ENCODE measurements around the gene LIPK.
"Not testable (repeated sequence)": the region's sequence is repeated elsewhere in the genome, so short reads cannot be mapped to it uniquely, and the experiment has no call there.

The LIPK gene

GRCh38 chr10:88661018-88661417 lies 45.0 kb upstream of the LIPK start:
- no peaks in the 10 kb centered on the region for H4K20me1 ChIP-seq (ENCODE audit: insufficient read depth, low read length)
- no peaks in the 10 kb centered on the region for H3K27me3 ChIP-seq (ENCODE audit: low read depth, low read length)
- no peak overlapping the region for H3K4me2 ChIP-seq (ENCODE audit: low read length)
- H3K9me3 ChIP-seq (ENCODE audit: insufficient read depth, low read length): no peaks in the 10 kb centered on the region
- H3K9ac ChIP-seq (ENCODE audit: low read length): no peak overlapping the region
- no peaks in the 10 kb centered on the region for H3K79me2 ChIP-seq (ENCODE audit: low read length)
- peaks cover 11% of the 10 kb centered on the region for H3K4me1 ChIP-seq (ENCODE audit: low read length)
- H3K36me3 ChIP-seq (replicated peaks; ENCODE audit: low read depth, low read length): no peaks in the 10 kb centered on the region
- no peak overlapping the region for H3K4me3 ChIP-seq (ENCODE audit: low read length)
- no peak overlapping the region for H3K27ac ChIP-seq (ENCODE audit: low read length)
- H2AFZ ChIP-seq (ENCODE audit: low read depth, low read length): no peak overlapping the region
- TF ChIP-seq CTCF (IDR thresholded peaks at IDR 0.05; ENCODE audit: low read depth, low read length) (no peak), EZH2phosphoT487 (IDR thresholded peaks at IDR 0.05; ENCODE audit: low read depth) (no peak)

GRCh38 chr10:88661577-88661976 lies 44.5 kb upstream of the LIPK start:
- Histone ChIP-seq H3K79me2 (ENCODE audit: low read length) (no peaks in the 10 kb centered on the region), H2AFZ (ENCODE audit: low read depth, low read length) (no peak overlapping the region), H3K9me3 (ENCODE audit: insufficient read depth, low read length) (no peaks in the 10 kb centered on the region), H3K36me3 (replicated peaks; ENCODE audit: low read depth, low read length) (no peaks in the 10 kb centered on the region), H4K20me1 (ENCODE audit: insufficient read depth, low read length) (no peaks in the 10 kb centered on the region), H3K4me3 (ENCODE audit: low read length) (no peak overlapping the region), H3K27ac (ENCODE audit: low read length) (no peak overlapping the region), H3K4me2 (ENCODE audit: low read length) (no peak overlapping the region; the same call in 1 of the 2 replicates), H3K4me1 (ENCODE audit: low read length) (peaks cover 11% of the 10 kb centered on the region), H3K9ac (ENCODE audit: low read length) (no peak overlapping the region), H3K27me3 (ENCODE audit: low read depth, low read length) (no peaks in the 10 kb centered on the region)
- no peak for TF ChIP-seq EZH2phosphoT487 (IDR thresholded peaks at IDR 0.05; ENCODE audit: low read depth)
- TF ChIP-seq CTCF (IDR thresholded peaks at IDR 0.05; ENCODE audit: low read depth, low read length): no peak

DNA sequence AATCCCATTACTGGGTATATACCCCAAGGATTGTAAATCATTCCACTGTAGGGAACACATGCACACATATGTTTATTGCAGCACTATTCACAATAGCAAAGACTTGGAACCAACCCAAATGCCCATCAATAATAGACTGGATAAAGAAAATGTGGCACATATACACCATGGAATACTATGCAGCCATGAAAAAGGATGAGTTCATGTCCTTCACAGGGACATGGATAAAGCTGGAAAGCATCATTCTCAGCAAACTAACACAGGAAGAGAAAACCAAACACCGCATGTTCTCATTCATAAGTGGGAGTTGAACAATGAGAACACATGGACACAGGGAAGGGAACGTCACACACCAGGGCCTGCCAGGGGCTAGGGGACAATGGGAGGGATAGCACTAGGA lies 42.9 kb upstream of the LIPK start:
- H3K27me3 ChIP-seq (ENCODE audit: low read depth, low read length): not testable (repeated sequence)

DNA sequence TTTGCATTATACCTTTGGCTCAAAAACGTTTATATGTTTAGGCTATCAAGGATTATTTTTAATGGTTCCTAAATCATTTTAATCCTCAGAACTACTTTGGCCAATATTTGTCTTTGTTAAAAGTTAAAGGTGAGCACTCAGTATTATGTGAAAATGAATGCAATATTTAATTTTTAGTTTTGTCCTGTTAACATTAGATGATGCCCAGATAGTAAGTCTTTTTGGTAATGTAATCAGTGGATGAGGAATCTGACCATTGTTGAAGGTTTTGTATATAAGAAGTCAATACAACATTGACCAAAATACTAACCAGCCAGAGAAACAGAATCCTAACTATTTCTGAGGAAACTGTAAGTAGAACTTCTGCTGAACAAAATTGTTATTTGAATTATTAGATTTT lies 41.9 kb upstream of the LIPK start, which contains the start of gene LIPF:
Gene LIPF (plus strand): TSS at position 301 of the 400 bp plus-strand sequence. CDS start 2,856 bp downstream, outside the sequence.
- Histone ChIP-seq H3K36me3 (replicated peaks; ENCODE audit: low read depth, low read length) (no peaks in the 10 kb centered on the region), H3K27me3 (ENCODE audit: low read depth, low read length) (no peaks in the 10 kb centered on the region), H3K4me1 (ENCODE audit: low read length) (peaks cover 11% of the 10 kb centered on the region), H2AFZ (ENCODE audit: low read depth, low read length) (no peak within 1 kb of the TSS), H3K9me3 (ENCODE audit: insufficient read depth, low read length) (no peaks in the 10 kb centered on the region), H3K27ac (ENCODE audit: low read length) (no peak within 1 kb of the TSS), H3K79me2 (ENCODE audit: low read length) (no peaks in the 10 kb centered on the region), H4K20me1 (ENCODE audit: insufficient read depth, low read length) (no peaks in the 10 kb centered on the region), H3K9ac (ENCODE audit: low read length) (no peak within 1 kb of the TSS), H3K4me3 (ENCODE audit: low read length) (no peak within 1 kb of the TSS), H3K4me2 (ENCODE audit: low read length) (no peak within 1 kb of the TSS)
- TF ChIP-seq CTCF (IDR thresholded peaks at IDR 0.05; ENCODE audit: low read depth, low read length) (no peak), EZH2phosphoT487 (IDR thresholded peaks at IDR 0.05; ENCODE audit: low read depth) (no peak)

More for the DNA sequence above, 42.9 kb upstream of the LIPK start:
- not testable (repeated sequence) for H3K27ac ChIP-seq (ENCODE audit: low read length); H3K79me2 ChIP-seq (ENCODE audit: low read length); H3K4me3 ChIP-seq (ENCODE audit: low read length); H4K20me1 ChIP-seq (ENCODE audit: insufficient read depth, low read length); H3K4me2 ChIP-seq (ENCODE audit: low read length); H3K9me3 ChIP-seq (ENCODE audit: insufficient read depth, low read length); H3K36me3 ChIP-seq (replicated peaks; ENCODE audit: low read depth, low read length); H3K9ac ChIP-seq (ENCODE audit: low read length); H2AFZ ChIP-seq (ENCODE audit: low read depth, low read length)
- H3K4me1 ChIP-seq (ENCODE audit: low read length): peaks cover 11% of the 10 kb centered on the region

DNA sequence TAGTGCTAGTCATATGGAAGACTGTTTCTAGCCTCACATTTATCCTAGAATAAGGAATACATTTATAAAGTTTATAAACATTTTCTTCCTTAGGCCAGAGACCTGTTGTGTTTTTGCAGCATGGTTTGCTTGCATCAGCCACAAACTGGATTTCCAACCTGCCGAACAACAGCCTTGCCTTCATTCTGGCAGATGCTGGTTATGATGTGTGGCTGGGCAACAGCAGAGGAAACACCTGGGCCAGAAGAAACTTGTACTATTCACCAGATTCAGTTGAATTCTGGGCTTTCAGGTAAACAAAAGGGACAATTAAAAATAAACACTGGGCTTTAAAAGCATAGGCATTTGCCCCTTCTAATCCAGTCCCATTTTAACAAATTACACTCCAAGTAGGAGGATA lies 37.6 kb upstream of the LIPK start:
- Histone ChIP-seq H3K27ac (ENCODE audit: low read length) (no peak overlapping the region), H2AFZ (ENCODE audit: low read depth, low read length) (no peak overlapping the region), H3K4me3 (ENCODE audit: low read length) (no peak overlapping the region), H3K4me2 (ENCODE audit: low read length) (no peak overlapping the region), H4K20me1 (ENCODE audit: insufficient read depth, low read length) (no peaks in the 10 kb centered on the region), H3K4me1 (ENCODE audit: low read length) (peaks cover 20% of the 10 kb centered on the region), H3K36me3 (replicated peaks; ENCODE audit: low read depth, low read length) (no peaks in the 10 kb centered on the region), H3K9me3 (ENCODE audit: insufficient read depth, low read length) (no peaks in the 10 kb centered on the region), H3K9ac (ENCODE audit: low read length) (no peak overlapping the region), H3K79me2 (ENCODE audit: low read length) (no peaks in the 10 kb centered on the region), H3K27me3 (ENCODE audit: low read depth, low read length) (no peaks in the 10 kb centered on the region)
- TF ChIP-seq CTCF (IDR thresholded peaks at IDR 0.05; ENCODE audit: low read depth, low read length) (no peak), EZH2phosphoT487 (IDR thresholded peaks at IDR 0.05; ENCODE audit: low read depth) (no peak)

All from OCI-LY3 (cell line).